ENCODE measurements around the gene AGAP1. TPM values are rescaled to one million over a fixed set of nuclear protein-coding genes. Genes with fewer than 3 reads are reported as not detected.

The AGAP1 gene
- polyA plus RNA-seq, 4 donors: 20.2 to 21.2 (median 20.3) TPM

- DNase-seq (ENCODE audit: low read depth in 4 of 4, low spot score in 3 of 4): no peak
These were observed 69.4 kb downstream of the AGAP1 start for GRCh38 chr2:235563056-235563910.

- no peak for DNase-seq (ENCODE audit: low read depth in 4 of 4, low spot score in 3 of 4)
These were observed 70.2 kb downstream of the AGAP1 start for GRCh38 chr2:235564066-235564465.

GRCh38 chr2:235564884-235565530 is 71.2 kb downstream of the AGAP1 start:
- DNase-seq (ENCODE audit: low read depth in 4 of 4, low spot score in 3 of 4): no peak

GRCh38 chr2:235566415-235566814 is 72.6 kb downstream of the AGAP1 start:
- no peak for DNase-seq (ENCODE audit: low read depth in 4 of 4, low spot score in 3 of 4)

- DNase-seq (ENCODE audit: low read depth in 4 of 4, low spot score in 3 of 4): no peak
These were observed 73.2 kb downstream of the AGAP1 start for GRCh38 chr2:235566931-235567495.

GRCh38 chr2:235567842-235568241 is 74.0 kb downstream of the AGAP1 start:
- DNase-seq (ENCODE audit: low read depth in 4 of 4, low spot score in 3 of 4): no peak

GRCh38 chr2:235568431-235568830 is 74.6 kb downstream of the AGAP1 start:
- DNase-seq (ENCODE audit: low read depth in 4 of 4, low spot score in 3 of 4): no peak

- DNase-seq (ENCODE audit: low read depth in 4 of 4, low spot score in 3 of 4): no peak
These were observed 76.0 kb downstream of the AGAP1 start for GRCh38 chr2:235569837-235570236.

GRCh38 chr2:235570256-235570655 is 76.4 kb downstream of the AGAP1 start:
- DNase-seq (ENCODE audit: low read depth in 4 of 4, low spot score in 3 of 4): no peak

- DNase-seq (ENCODE audit: low read depth in 4 of 4, low spot score in 3 of 4): no peak
These were observed 77.3 kb downstream of the AGAP1 start for GRCh38 chr2:235570966-235571692.

- DNase-seq (ENCODE audit: low read depth in 4 of 4, low spot score in 3 of 4): no peak
These were observed 78.7 kb downstream of the AGAP1 start for GRCh38 chr2:235572592-235572991.

- no peak for DNase-seq (ENCODE audit: low read depth in 4 of 4, low spot score in 3 of 4)
These were observed 79.7 kb downstream of the AGAP1 start for GRCh38 chr2:235573331-235574221.

GRCh38 chr2:235575431-235575830 is 81.6 kb downstream of the AGAP1 start:
- DNase-seq (ENCODE audit: low read depth in 4 of 4, low spot score in 3 of 4): no peak

GRCh38 chr2:235575904-235576303 is 82.1 kb downstream of the AGAP1 start:
- no peak for DNase-seq (ENCODE audit: low read depth in 4 of 4, low spot score in 3 of 4)

- no peak for DNase-seq (ENCODE audit: low read depth in 4 of 4, low spot score in 3 of 4)
These were observed 82.6 kb downstream of the AGAP1 start for GRCh38 chr2:235576337-235576910.

GRCh38 chr2:235577404-235578330 is 83.8 kb downstream of the AGAP1 start:
- DNase-seq (ENCODE audit: low read depth in 4 of 4, low spot score in 3 of 4): peak in 1 of 4 donors; percentile 31

GRCh38 chr2:235579128-235579527 is 85.3 kb downstream of the AGAP1 start:
- DNase-seq (ENCODE audit: low read depth in 4 of 4, low spot score in 3 of 4): no peak

GRCh38 chr2:235580426-235581157 is 86.7 kb downstream of the AGAP1 start:
- DNase-seq (ENCODE audit: low read depth in 4 of 4, low spot score in 3 of 4): no peak
